Non-pigmented ciliary epithelial cell (primary cell): ENCODE data around the gene ZMYM3.

ENCODE experiments used
- DNase-seq: peaks from one replicate; pipeline ENCODE4 v3.0.0-alpha.2; 2010; ENCODE audit warnings: low read depth

ZMYM3 gene

DNA sequence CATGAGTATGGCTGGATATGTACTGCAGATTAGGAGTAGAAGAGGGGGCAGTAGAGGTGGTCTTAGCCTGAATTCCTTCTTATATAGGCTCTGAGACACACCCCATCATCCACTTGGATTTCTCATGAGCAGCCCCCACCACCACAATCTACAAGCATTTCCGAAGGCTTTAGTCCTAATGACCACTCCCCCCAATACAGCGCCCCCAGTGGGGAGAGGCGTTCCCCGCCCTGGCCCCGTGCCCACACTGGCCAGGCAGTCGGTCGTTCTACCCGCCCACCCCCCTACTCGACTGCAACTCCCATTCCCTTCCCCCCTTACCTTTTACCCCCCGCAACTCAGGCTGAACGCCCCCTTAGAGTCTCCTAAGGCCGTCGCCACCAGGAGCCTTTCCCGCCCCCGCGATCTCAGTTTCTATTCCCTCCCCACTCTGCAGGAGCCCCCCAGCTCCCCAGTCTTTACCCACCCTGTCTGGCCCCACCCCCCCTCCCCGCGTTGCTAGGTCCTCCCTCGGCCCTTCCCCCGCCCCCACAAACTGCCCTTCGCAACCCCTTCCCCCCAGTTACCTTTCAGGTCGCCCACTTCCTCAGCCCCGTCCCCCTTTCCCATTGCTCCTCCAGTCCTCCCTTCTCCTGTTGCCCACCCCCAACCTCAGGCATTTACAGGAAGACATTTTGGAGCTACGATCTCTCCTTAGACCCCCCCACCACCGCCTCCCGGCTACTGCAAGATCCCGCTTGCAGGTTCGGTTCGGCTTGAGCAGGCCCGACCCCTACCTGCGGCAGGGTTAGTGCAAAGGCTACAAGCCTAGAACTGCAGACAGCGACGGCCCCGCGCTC lies 468 bp downstream of the ZMYM3 start:
- no peak for DNase-seq

DNA sequence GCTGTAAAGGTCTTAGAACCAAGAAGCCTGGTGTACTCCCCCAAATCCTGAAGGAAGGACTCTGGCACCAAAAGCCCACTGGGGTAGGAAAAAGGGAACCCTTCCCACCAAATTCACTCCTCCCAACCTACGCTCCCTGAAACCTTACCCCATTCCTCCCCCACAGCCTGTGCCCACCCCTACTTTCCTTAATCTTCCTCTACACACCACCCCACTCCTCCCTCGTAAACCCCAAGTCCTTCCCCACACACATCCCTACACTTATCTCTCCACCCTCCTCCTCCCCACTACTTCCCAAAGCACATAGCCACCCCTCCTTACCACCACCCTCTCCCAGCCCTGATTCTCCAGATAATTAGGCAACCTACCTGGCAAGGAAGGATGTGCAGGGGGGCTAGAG lies 1.7 kb downstream of the ZMYM3 start:
- DNase-seq: no peak

DNA sequence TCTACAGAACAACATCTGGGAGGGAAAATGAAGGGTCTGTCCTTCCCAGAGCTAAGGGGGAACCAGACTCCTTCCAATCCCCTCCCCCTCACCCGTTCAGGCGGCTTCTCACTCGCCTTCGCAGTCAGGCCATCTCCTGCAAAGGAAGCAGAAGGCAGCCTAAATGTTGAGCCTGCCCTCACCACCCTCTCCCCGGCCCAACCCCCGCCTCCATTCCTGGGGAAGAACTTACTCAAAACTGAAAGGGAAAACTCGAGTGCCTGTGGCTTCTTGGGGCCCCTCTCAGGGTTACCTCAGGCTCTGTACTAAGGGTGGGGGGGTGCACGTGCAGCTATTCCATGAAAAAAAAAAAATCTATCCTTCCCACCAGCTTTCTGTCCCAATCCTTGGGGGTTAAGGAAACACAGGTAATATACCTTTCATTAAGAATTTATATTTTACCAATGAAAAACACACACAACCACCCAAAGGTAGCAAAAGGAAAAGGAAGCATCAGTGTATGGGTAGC lies 2.4 kb downstream of the ZMYM3 start:
- DNase-seq: no peak

DNA sequence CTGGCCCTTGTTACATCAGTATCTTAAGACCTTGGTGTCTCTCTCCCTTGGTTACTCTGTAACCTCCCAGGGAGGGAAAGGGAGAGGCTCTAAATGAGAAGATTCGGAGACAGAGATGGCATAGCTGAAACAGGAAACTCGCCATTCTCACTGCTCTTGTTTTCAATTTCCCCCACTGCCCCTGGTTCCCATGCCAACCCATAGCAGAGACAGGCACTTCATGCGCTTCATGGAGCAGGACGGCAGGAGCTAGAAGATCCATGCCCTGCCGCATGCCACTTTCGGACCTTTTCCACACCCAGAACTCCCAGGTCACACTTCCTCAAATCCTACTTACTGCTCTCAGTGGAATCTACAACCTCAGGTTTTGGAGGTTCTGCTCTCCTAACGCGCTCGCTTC lies 3.1 kb downstream of the ZMYM3 start:
- no peak for DNase-seq

DNA sequence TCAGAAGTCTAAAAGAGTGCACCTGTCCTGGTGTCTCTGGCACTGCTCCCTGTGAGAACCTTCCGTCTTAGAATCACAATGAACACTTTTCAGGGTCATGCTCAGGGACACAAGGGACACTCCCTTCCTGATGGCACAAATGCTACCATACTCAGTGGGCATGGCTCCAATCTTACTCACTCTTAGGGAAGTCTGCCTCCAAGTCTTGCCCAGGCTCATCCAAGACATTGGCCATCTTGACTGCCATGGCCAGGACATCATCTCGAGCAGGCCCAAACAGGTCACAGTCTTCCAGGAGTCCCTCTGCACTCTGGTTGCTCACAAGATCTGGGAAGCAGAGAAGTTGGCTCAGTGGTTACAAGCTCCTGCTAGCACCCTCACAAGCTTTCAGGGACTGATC lies 8.8 kb downstream of the ZMYM3 start:
- no peak for DNase-seq

DNA sequence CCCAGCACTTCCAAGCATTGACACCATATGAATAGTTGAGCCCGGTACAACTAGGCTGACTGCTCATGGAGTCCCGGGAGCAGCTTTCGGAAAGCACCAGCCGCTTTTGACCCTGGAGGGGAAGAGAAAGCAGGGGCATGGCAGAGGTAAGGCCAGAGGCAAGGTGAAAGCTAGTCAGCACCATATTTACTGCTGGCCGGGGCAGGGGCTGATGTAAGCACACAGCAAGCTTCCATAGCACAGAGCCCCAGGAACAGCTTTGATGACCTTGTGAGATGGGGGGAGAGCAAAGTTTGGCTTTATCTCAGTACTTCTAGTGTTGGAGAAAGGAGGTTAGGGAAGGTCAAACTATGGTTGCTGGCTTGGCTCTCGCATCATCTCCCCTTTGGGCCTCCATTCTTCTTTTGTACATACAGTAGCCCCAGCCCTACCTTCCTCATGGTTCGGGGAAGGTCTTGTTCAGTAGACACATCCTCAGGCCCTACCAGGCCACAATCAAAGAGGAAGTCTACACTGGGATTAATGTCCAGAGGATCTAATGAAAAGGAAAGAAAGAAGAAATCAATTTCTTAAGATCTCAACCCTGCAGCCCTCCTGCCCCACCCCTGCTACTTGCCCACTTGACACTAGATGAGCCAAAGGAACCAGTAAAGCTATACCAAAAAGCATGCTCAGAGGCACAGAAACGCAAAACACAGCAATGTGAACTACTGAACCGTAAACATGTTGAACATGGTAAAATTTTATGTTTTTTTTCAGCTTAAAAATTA lies 9.4 kb downstream of the ZMYM3 start:
- DNase-seq: no peak

DNA sequence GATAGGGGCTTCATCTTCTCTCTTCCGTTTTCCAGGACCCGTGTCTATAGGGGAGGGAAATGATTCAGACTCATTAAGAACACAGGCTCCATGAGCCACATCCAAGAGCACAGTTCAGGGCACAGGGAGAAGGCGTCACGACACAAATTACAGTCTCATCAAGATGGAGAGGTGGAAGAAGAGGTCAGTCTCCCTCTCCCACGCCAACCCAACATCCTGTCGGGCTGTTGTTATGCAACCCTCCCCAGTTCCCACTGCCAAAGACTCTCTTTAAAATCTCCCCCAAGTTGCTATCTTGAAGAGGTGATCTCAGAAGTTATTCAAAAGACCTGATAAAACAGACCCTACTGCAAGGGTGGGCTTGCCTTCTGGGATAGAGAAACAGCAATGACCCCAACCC lies 12.6 kb downstream of the ZMYM3 start:
- DNase-seq: no peak

DNA sequence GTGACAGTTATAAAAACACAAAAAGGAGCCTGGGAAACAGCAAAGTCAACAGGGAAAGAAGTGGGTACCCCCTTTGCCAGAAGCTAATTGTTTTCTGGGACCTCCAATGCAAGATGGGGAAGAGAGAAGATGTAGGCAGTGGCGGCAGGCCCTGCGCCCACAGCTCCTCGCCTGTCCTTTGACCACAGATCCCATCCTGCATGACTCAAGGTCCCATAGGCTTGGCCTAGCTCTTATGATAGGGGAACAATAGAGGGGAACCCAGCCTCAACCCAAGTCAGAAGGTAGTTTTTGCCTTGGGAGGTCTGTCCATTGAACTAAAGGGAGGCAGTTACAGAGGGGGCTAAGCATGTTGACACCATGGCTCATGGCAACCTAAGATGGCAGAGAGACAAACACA lies 14.2 kb downstream of the ZMYM3 start:
- DNase-seq: no peak

DNA sequence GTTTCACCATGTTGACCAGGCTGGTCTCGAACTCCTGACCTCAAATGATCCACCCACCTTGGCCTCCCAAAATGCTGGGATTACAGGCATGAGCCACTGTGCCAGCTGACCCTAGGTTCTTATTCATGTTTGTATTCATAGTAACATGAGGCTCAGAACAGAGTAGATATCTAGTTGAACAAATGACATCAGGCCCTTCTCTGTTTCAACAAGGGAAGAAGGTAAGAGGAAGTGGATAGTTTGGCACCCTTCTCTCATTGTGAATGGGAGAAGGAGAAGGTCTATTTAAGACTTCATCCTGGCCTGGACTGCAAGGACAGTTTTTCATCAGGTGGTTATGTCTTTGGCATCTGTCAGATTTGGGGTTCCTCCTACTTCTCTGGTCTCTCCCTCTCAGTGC lies 17.1 kb downstream of the ZMYM3 start:
- no peak for DNase-seq

DNA sequence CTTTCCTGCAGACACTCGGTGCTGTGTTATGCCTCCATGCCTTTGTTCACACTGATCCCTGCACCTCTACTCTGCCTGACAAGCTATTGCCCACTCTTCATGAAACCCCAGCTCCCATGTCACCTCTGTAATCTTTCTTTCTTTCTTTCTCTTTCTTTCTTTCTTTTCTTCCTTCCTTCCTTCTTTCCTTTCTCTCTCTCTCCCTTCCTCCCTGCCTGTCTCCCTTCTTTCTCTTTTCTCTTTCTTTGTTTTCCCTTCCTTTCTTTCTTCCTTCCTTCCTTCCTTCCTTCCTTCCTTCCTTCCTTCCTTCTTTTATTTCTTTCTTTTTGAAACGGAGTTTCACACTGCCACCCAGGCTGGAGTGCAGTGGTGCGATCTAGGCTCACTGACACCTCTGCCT lies 18.5 kb downstream of the ZMYM3 start:
- no peak for DNase-seq

DNA sequence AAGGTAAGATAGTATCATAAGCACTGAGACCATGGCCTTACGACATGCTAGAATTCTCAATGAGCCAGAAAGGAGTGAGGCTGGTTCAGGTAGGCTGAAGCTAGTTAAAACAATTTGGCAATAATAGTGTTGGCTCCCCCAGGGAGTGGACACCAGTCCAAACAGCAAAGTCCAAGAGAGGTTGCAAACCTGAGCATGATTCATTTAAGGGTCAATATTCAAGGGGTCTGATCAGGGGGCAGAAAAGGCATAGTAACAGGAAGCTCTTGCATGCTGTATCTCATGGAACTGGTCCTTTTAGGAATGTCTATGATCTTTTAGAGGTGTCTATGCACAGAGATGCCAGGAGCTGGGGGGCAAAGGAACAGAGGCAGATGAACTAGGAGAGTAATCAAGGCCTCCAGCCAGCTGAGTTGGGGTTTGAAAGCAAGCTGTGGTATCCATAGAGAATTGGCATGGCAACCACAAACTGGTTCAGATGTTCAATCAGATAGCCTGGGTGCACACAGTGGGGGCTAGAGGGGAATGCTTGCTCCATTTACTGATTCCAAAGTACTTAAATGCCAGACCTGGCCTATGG lies 25.8 kb downstream of the ZMYM3 start:
- no peak for DNase-seq

DNA sequence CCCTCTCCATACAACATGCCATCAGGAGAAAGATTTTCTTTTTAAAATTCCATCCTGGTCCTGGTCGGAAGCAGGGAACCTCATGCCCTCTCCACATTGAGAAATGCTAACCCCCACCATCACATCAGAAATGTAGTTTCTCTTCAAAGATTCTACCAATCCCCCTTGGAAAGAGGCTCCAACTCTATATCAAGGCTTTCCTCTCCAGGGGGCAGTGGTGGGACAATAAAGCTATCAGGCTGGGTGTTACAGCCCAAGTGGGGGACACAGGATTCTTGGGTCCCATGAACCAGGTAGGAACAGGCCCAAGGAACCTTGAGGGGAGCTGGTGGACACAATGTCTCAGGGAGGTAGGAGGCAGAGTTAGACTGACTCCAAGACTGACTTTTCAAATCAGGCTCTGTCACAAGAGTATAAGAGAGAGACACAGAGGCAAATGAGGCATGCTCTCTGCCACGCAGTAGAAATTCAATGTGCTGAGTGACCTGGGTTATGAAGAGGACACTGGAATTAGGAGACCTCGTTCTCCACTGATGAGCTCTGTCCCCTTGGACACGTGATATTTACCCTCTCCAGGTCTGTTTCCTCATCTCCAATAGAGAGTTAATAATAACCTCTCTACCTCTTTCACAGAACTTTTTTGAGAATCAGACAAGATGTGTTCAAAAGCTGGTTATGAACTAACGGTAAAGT lies 26.4 kb downstream of the ZMYM3 start:
- no peak for DNase-seq

DNA sequence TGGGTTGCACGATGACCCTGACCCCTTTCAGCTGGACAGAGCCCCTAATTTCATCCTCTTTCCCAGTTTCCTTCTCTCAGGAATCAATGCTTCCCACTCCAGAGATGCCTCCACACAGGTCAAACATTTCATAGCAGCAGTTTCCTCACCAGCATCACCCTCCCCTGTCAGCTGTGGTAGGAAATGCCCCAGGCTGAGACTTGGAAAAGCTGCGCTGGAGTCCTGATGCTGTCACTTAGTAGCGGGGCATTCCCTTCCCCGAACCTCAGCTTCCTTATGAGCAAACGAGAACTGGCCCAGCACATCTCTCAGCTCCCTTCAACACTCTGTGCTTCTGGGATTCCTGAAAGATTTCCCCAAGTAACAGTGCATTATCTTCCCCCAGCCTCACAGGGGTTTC lies 28.3 kb downstream of the ZMYM3 start:
- DNase-seq: no peak

DNA sequence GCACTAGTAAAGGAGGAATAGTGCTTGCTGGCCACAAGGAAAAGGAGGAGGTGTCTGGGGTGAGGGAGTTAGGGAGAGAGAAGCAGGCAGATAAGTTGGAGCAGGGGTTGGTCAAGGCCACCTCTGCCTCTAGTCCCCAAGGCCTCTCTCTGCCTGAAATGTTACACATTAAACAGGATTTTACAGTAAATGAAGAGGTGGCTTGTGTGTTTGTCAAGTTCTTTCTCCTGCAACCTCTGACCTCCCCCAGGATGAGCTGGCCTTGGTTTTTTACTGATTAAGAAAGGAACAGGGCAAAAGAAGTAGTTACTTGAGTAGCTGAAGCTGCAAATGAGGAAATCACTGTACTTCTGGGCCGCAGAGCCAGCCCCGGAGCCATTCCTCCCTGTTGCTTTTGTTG lies 28.9 kb downstream of the ZMYM3 start:
- DNase-seq: no peak

DNA sequence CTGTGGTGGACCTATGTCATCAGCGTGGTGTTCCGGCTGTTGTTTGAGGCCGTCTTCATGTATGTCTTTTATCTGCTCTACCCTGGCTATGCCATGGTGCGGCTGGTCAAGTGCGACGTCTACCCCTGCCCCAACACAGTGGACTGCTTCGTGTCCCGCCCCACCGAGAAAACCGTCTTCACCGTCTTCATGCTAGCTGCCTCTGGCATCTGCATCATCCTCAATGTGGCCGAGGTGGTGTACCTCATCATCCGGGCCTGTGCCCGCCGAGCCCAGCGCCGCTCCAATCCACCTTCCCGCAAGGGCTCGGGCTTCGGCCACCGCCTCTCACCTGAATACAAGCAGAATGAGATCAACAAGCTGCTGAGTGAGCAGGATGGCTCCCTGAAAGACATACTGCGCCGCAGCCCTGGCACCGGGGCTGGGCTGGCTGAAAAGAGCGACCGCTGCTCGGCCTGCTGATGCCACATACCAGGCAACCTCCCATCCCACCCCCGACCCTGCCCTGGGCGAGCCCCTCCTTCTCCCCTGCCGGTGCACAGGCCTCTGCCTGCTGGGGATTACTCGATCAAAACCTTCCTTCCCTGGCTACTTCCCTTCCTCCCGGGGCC lies 29.7 kb downstream of the ZMYM3 start:
- DNase-seq: no peak

DNA sequence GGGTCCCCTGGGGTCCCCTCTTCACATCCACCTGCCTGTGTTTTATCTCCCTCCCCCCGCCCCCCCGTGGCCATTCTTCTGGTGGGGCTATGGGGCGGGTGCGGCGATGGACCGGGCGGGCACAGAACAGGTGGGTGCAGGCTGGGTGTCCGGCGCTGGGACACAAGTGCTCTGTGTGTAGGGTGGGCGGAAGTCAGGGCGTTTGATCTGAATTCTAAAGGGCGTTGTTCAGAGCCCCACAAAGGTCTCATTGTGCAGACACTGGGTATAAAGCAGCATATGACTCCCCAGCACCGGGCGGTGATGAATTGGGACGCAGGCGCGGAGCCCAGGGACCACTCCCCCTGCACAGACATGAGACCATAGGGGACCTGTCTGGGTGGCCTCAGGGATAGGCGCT lies 31.0 kb downstream of the ZMYM3 start, which contains the start of gene GJB1:
Gene GJB1, plus strand, starts transcription at position 296 of the 400 bp plus-strand sequence. CDS start 484 bp downstream, outside the sequence.
- DNase-seq: no peak

DNA sequence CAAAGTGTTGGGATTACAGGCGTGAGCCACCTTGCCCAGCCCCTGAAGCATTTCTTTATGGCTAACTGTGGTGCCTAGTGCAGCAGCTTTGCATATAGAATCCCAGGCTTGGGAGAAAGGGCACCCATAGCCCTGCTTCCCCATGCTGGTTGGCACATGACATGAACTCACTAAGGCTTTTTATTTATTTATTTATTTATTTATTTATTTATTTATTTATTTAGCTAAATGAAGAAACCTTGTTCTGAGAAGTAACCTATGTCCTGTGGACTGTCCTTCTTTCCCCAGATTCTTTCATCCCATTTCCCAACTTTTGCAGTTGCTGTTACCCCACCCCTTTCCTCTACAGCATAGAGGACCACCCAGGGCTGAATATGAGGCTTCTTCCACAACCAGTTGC lies 32.8 kb downstream of the ZMYM3 start:
- no peak for DNase-seq

DNA sequence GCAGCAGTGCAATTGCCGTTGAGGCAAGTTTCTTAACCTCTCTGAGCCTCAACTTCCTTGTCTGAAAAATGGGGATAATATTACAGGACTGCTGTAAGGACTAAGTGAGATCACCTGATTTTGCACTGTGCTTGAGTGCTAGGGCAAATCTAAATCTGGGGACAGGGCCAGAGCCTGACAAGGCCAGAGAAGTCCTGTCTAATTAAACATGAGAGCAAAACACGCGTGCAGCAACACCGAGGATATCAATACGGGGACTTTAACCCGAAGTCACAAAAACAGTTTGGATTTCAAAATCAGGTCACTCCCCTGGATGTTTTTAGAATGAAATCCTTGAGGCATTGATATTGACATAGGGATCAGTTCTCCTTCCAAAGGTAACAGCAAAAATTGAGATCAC lies 36.6 kb downstream of the ZMYM3 start:
- no peak for DNase-seq

DNA sequence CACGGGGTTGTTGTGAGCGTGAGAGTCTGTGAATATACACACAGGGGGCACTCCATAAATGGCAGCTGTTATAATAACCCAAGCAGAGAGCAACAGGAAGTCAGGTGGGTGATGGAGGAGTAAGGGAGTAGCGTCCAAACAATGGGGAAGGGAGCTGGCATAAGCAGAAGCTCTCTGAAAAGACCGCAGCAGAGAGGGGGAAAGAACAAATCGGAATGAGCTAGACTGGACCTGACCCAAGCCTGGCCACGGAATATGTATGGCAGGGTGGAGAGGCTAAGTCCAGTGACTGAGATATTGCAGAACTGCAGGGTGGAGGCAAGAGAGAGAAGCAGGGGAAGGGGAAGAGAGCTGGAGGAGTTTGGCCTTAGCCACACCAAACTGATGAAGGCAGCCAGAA lies 37.5 kb downstream of the ZMYM3 start:
- DNase-seq: no peak

DNA sequence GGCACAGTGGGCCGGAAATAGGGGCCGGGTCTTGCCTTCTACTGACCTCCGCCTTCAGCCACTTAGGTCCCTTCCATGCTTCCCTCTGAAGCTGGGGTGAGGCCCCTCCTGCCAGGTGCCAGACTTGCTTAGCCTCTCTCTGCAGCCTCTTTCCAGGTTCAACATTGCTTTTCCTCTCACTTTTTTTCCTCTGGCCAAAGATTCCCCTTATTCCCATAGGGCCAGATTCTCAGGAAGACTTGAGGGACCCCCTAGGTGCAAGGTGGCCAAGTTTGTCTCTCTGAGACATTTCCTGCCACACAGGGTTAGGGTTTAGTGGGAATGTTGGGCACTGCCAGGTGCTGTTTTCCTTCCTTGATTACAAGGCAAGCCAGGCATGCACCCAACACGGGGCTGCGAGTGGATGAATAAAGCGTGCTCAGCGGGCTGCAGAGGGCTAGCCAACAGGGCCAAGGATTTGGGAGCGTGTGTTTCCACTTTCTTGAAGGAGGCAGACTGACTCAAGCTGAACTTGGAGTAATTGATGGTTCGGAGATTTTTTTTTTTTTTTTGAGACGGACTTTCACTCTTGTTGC lies 38.5 kb downstream of the ZMYM3 start:
- no peak for DNase-seq

DNA sequence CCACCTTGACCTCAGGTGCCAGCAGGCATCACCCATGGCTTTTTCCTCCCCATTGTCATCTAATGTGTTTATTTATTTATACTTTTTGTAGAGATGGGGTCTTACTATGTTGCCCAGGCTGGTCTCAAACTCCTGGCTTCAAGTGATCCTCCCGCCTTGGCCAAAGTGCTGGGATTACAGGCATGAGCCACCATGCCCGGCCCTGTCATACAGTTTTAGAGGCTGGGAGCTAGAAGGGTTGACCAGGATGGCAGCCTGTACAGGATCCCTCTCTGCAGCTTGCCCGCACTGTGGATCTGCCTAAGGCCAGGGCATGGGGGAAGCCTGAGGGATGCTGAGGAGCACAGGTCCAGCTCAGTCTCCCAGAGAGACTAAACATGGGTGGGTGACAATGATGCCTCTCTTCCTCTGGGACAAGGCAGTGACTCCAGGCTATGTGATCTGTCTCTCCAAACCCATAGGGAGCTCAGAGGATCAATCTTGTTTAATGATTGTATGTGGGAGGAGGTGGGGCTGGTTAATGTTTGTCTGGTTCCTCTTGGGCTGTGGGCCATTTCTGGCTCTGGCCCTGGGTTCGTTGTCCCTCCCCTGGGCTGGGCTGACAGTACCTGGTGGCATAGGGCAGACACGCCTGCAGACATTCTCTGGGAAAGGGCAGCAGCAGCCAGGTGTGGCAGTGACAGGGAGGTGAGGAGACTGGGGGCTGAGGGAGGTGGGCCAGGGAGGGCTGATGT lies 39.2 kb downstream of the ZMYM3 start:
- DNase-seq: no peak
